HG03159 (cell line): ENCODE data around the gene PDGFRA.

Experiments
- ATAC-seq: cut with Tn5 transposase; IDR thresholded peaks from one replicate; pipeline ENCODE4 v1.9.1; 2021; ENCODE audit warnings: mild to moderate bottlenecking, moderate library complexity; ENCODE audit not compliant: unreplicated experiment

The PDGFRA gene

GRCh38 chr4:54254915-54255246 is 25.8 kb downstream of the PDGFRA start:
- ATAC-seq: no peak

- ATAC-seq: no peak
Measured at GRCh38 chr4:54255881-54256280, 26.8 kb downstream of the PDGFRA start.

- ATAC-seq: no peak
Measured at GRCh38 chr4:54256491-54257486, 27.7 kb downstream of the PDGFRA start.

GRCh38 chr4:54265366-54265765 is 36.3 kb downstream of the PDGFRA start:
- ATAC-seq: no peak

- no peak for ATAC-seq
Measured at GRCh38 chr4:54268151-54268550, 39.1 kb downstream of the PDGFRA start.

- no peak for ATAC-seq
Measured at GRCh38 chr4:54271464-54271863, 42.4 kb downstream of the PDGFRA start.

GRCh38 chr4:54272051-54272450 is 43.0 kb downstream of the PDGFRA start:
- no peak for ATAC-seq

- no peak for ATAC-seq
Measured at GRCh38 chr4:54274264-54274663, 45.2 kb downstream of the PDGFRA start.

- ATAC-seq: no peak
Measured at GRCh38 chr4:54274795-54275665, 45.9 kb downstream of the PDGFRA start.

- no peak for ATAC-seq
Measured at GRCh38 chr4:54276641-54277430, 47.7 kb downstream of the PDGFRA start.

GRCh38 chr4:54277691-54278090 is 48.6 kb downstream of the PDGFRA start:
- peak; percentile 71 for ATAC-seq

GRCh38 chr4:54278216-54278615 is 49.1 kb downstream of the PDGFRA start:
- ATAC-seq: no peak

GRCh38 chr4:54281054-54281766 is 52.1 kb downstream of the PDGFRA start:
- no peak for ATAC-seq

GRCh38 chr4:54282837-54283236 is 53.7 kb downstream of the PDGFRA start:
- no peak for ATAC-seq

GRCh38 chr4:54289316-54289715 is 60.2 kb downstream of the PDGFRA start:
- ATAC-seq: no peak

GRCh38 chr4:54290980-54291379 is 61.9 kb downstream of the PDGFRA start:
- no peak for ATAC-seq

GRCh38 chr4:54296548-54297203 is 67.6 kb downstream of the PDGFRA start:
- no peak for ATAC-seq

- no peak for ATAC-seq
Measured at GRCh38 chr4:54308110-54308509, 79.0 kb downstream of the PDGFRA start.

GRCh38 chr4:54315561-54316538 is 86.8 kb downstream of the PDGFRA start:
- ATAC-seq: peak; percentile 97
